GM13977 (cell line): ENCODE data around the gene CPNE5.
"Not testable (repeated sequence)": the region's sequence is repeated elsewhere in the genome, so short reads cannot be mapped to it uniquely, and the experiment has no call there.

ENCODE experiments used
- DNase-seq: peaks from one replicate; pipeline ENCODE4 v3.0.0; 2012; ENCODE audit warnings: low spot score
- CTCF ChIP-seq: IDR thresholded peaks from 2 replicates; pipeline ENCODE4 v1.5.1; 2012; ENCODE audit warnings: mild to moderate bottlenecking, control low read depth; ENCODE audit not compliant: insufficient read depth; ENCODE audit errors: extremely low read depth, missing control alignments
- in situ Hi-C: fragments of 300-500 bp; cut with MboI; formaldehyde crosslinking; loops from one replicate; pipeline ENCODE4 v1.12.0; 2022; ENCODE audit warnings: low sequenced_read_pairs, low pct_unique_long_range_greater_than_20kb, mixed read lengths, inconsistent platforms; ENCODE audit not compliant: unreplicated experiment

CPNE5 gene

GRCh38 chr6:36724514-36725390 is 114.5 kb downstream of the CPNE5 start:
- peak; percentile 67 for DNase-seq
- in situ Hi-C loops: no loop called here
- peak; percentile 56 for TF ChIP-seq CTCF

- in situ Hi-C loops, DNase-seq: not testable (repeated sequence)
Observed at GRCh38 chr6:36723992-36724391, 115.3 kb downstream of the CPNE5 start.

GRCh38 chr6:36722879-36723278 is 116.4 kb downstream of the CPNE5 start:
- no peak for TF ChIP-seq CTCF
- no peak for DNase-seq
- in situ Hi-C loops: no loop called here

- no peak for DNase-seq
- in situ Hi-C loops: no loop called here
- TF ChIP-seq CTCF: no peak
Observed at GRCh38 chr6:36722365-36722764, 116.9 kb downstream of the CPNE5 start.

GRCh38 chr6:36721369-36722140 is 117.7 kb downstream of the CPNE5 start:
- no peak for DNase-seq
- in situ Hi-C loops: no loop called here
- no peak for TF ChIP-seq CTCF

GRCh38 chr6:36720251-36721141 is 118.7 kb downstream of the CPNE5 start:
- in situ Hi-C loops: no loop called here
- no peak for TF ChIP-seq CTCF
- no peak for DNase-seq
